Mesenteric fat pad (tissue), 1 donor: ENCODE data around the gene SYT12. TPM values are rescaled to one million over a fixed set of nuclear protein-coding genes. Genes with fewer than 3 reads are reported as not detected.
"Not testable (repeated sequence)": the region's sequence is repeated elsewhere in the genome, so short reads cannot be mapped to it uniquely, and the experiment has no call there.

Source experiments
- DNase-seq: peaks from one replicate; pipeline ENCODE4 v3.0.0-alpha.2; 2020; ENCODE audit warnings: low spot score
- total RNA-seq: library from RNA; stranded (reverse); fragmentation: NEBNext Ultra II Directional; extraction: Animal tissue kit (Norgen Biotek cat#: 25700); gene quantifications from one replicate; pipeline ENCODE4 v1.2.1, GENCODE V29; 2021
- donor health status: DM: yes; HTN: yes; CAD: no.

SYT12 gene
- total RNA-seq, 1 donor from 2014 or later: 3.1 TPM

- no peak for DNase-seq
Measured at GRCh38 chr11:66996609-66997273, 26.2 kb upstream of the SYT12 start.

DNA sequence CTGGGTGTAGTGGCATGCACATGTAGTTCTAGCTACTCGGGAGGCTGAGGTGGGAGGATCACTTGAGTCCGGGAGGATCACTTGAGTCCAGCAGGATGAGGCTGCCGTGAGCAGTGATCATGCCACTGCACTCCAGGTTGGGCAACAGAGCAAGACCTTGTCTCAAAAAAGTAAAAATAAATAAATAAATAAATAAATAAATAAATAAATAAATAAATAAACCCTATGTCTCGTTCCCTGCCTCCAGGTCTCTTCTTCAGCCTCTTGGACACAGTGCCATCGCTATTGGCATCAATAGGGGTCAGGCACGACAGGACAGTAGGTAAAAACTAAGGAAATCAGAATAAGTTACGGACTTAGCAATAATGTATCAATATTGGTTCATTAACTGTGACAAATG is 23.4 kb upstream of the SYT12 start:
- no peak for DNase-seq

DNA sequence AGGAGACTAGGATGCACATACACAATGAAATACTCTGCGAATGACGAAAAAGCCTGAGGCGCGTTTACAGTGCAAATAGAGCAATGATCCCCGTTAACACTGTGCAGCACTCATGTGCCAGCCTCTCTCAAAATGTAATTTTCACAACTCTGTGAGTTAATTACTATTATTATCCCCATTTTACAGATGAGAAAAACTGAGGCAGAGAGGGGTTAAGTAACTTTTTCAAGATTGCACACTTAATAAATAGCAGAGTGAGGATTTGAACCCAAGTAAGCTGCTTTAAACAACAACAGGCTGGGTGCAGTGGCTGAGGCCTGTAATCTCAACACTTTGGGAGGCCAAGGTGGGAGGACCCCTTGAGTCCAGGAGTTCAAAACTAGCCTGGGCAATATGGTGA is 21.6 kb upstream of the SYT12 start:
- DNase-seq: no peak

GRCh38 chr11:67002297-67002913 is 20.5 kb upstream of the SYT12 start:
- DNase-seq: no peak

DNA sequence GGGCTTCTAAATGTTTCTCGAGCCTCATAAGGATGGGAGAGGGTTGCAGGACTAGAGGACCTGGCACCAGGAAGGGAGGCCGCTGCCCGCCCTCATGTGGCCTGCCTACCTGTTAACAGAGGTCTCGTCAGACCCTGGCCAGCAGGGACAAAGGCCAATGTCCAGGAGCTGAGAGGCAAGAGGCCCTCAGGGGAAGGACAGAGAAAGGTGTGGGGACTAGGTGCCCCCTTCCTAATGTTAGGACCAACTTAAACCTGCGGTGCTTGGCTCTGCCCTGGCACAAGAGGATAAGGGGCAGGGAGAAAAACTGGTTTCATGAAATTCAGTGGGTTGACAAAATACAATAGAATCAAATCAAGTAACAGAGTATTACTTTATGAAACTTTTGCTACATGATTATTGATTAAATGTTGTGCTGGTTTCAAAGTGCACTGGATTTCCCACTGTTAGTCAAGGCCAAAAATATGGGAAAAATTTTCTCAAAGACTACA is 20.0 kb upstream of the SYT12 start:
- DNase-seq: no peak

- not testable (repeated sequence) for DNase-seq
Measured at GRCh38 chr11:67005200-67005599, 17.7 kb upstream of the SYT12 start.

GRCh38 chr11:67006029-67006884 is 16.7 kb upstream of the SYT12 start:
- no peak for DNase-seq

DNA sequence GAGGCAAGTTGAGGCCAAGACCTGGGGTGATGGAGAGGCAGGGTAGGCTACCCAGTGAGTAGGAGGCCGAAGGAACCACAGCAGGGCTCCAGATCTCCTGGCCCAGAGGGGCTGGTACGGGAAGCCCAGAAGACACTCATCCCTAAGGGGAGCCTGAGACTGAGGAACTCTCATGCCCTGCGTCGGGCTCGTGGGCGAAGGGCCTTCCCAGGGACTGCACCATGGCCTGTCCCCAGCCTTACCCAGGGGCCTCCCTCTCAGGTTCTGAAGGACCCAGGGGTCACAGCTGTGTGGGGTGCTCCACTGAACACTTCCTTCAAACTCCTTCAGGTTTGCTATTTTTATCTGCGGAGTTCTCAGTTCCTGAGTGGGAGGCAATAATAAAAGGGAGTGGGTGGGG is 15.8 kb upstream of the SYT12 start:
- DNase-seq: no peak

GRCh38 chr11:67010296-67010905 is 12.5 kb upstream of the SYT12 start:
- DNase-seq: no peak

DNA sequence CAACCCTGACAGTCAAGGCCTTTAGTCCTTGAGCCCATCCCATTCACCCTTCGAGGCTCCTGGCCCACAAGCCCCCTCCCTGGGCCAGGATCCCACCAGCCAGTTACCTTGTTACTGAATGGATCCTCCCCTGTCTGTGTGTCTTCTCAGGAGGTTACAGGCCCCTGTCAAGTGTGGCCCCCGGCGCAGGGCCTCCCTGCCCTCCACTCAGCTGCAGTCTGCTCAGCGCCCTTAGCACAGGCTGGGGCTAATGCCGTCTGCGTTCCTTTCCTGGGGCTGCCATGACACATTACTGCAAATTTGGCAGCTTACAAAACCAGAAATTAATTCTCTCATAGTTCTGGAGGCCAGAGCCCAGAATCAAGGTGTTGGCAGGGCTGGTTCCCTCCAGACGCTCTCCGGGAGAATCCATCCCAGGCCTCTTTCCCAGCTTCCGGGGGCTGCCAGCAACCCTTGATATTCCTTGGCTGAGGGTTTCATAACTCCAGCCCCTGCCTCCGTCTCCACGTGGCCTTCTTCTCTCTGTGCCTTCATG is 9.4 kb upstream of the SYT12 start:
- DNase-seq: no peak

- no peak for DNase-seq
Measured at GRCh38 chr11:67014343-67014742, 8.6 kb upstream of the SYT12 start.

- no peak for DNase-seq
Measured at GRCh38 chr11:67015048-67015447, 7.9 kb upstream of the SYT12 start.

DNA sequence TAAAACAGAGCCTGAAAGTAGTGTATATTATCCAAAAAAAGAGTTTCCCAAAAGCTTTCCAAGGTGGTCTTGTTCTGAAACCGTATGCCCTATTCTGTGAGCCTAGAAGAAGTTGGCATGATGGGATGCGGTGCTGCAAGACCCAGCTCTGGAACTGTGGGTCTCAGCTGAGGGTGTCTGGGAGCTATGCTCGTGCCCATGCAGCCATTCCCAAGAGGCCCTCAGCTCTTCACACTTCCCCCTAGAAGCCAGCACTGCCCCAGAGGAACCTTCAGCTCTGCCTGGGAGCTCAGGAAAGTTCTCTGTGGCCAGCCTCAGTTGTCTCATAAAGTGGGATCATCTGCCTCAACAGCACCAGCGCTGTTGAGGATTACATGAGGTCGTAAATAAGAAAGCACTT is 6.4 kb upstream of the SYT12 start:
- no peak for DNase-seq

GRCh38 chr11:67020949-67021348 is 2.0 kb upstream of the SYT12 start:
- no peak for DNase-seq

GRCh38 chr11:67022341-67022933 is 497 bp upstream of the SYT12 start:
- DNase-seq: no peak

DNA sequence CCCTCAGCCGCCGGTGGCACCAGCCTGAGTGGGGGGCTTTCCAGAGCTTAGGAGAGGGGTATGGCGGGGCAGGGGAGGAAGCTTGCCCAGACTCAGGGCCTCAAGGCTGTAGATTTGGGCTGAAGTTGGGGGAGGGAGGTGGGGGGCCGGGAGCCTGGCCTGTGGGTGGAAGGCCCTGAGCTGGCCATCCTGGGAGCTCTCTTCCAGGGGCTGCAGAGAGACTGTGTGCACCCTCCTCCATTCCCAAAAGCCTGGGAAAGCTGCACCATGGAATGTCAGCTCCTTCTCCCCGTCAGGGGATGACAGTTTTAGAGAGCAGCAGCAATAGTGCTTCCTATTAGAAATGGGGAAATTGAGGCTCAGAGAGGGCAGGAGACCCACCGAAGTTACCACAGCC is 1.0 kb downstream of the SYT12 start:
- no peak for DNase-seq

GRCh38 chr11:67024410-67024809 is 1.5 kb downstream of the SYT12 start:
- DNase-seq: no peak

DNA sequence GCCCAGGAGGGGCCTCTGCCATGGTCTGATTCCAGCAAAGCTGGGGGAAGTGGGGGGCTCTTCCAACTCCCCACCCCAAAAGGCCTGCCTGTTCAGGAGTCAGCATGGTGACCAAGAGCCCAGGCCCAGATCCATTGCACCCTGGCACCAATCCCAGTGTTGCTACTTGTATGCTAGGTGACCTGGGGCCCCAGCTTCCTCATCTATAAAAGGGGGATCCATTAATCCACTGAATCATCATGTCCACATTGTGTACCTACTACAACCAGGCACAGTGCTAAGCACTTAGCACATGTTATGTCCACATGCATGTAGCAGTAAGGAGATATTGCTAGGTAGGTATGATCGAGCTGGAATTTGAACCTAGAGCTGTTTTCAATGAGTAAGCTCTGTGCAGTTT is 2.0 kb downstream of the SYT12 start:
- DNase-seq: no peak

DNA sequence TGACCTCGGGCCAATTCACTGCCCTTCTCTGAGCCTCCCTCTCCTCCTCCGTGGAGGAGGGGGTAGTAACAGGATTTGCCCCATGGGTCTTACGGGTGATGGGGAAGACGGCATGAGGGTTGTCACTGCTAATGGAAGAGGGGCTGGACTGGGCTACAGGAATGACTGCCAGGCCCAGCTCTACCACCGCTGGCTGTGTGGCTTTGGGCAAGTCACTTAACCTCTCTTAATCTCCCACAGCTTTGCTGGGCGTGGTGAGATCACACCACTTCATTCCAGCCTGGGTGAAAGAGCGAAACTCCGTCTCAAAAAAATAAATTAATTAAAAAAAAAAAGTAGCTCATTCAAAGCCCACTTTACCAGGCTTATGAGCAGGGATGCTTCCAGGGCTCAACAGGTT is 2.8 kb downstream of the SYT12 start:
- DNase-seq: no peak

DNA sequence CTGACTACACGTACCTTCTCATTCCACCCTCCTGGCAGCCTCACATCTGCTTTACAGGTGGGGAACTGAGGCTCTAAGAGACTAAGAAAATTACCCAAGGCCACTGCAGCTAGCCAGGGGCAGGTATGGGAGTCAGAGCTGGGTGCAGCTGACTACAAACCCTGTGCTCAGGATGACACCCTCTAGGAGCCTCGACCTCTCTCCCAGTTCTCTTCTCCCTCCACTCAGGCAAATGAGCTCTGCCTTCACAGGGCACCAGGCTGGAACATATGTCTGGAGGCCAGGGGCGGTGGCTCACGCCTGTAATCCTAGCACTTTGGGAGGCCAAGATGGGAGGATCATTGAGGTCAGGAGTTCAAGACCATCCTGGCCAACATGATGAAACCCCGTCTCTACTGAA is 4.0 kb downstream of the SYT12 start:
- no peak for DNase-seq

GRCh38 chr11:67027483-67027930 is 4.6 kb downstream of the SYT12 start:
- no peak for DNase-seq
